ENCODE data around the gene ANKS4B. TPM values are rescaled to one million over a fixed set of nuclear protein-coding genes. Genes with fewer than 3 reads are reported as not detected.

ANKS4B gene
- total and polyA plus RNA-seq, 2 experiments from 2014 or later: 0.07 TPM; not detected in 1

- DNase-seq (ENCODE audit: low spot score) (no peak), ATAC-seq (no peak)
- Mint-ChIP-seq H3K4me3 (no peak overlapping the region), H3K4me1 (no peaks in the 10 kb centered on the region), H3K27ac (no peak overlapping the region), H3K36me3 (ENCODE audit: low read depth) (no peaks in the 10 kb centered on the region), H3K9me3 (no peaks in the 10 kb centered on the region), H3K27me3 (ENCODE audit: insufficient read depth, low read depth, poor library complexity) (peaks cover 5% of the 10 kb centered on the region)
- Histone ChIP-seq H3K79me2 (replicated peaks; ENCODE audit: insufficient read depth) (no peaks in the 10 kb centered on the region), H3K4me2 (no peak overlapping the region), H3K4me1 (ENCODE audit: insufficient read depth) (no peaks in the 10 kb centered on the region), H3K4me3 (no peak overlapping the region), H2AFZ (no peak overlapping the region), H3K27me3 (ENCODE audit: insufficient read depth) (no peaks in the 10 kb centered on the region), H4K20me1 (replicated peaks; ENCODE audit: insufficient read depth) (no peaks in the 10 kb centered on the region), H3K36me3 (ENCODE audit: insufficient read depth) (no peaks in the 10 kb centered on the region), H3K27ac (ENCODE audit: low read depth) (no peak overlapping the region), H3F3A (replicated peaks; ENCODE audit: low read depth) (no peaks in the 10 kb centered on the region), H3K9me2 (ENCODE audit: insufficient read depth) (peaks cover 8% of the 10 kb centered on the region; the same call in 1 of the 2 replicates)
- TF ChIP-seq ZNF462 (CRISPR knock-in tag; IDR thresholded peaks at IDR 0.05) (no peak), ZNF331 (CRISPR knock-in tag; IDR thresholded peaks at IDR 0.05; ENCODE audit: low read depth) (no peak), ETS1 (IDR thresholded peaks at IDR 0.05) (no peak), EZH2 (IDR thresholded peaks at IDR 0.05; ENCODE audit: low read depth, unreplicated experiment) (no peak), CTCF (conservative IDR thresholded peaks at IDR 0.05; ENCODE audit: low read depth in 2 of 2) (no peak), REST (IDR thresholded peaks at IDR 0.05; ENCODE audit: unreplicated experiment) (no peak), EZH2phosphoT487 (IDR thresholded peaks at IDR 0.05; ENCODE audit: unreplicated experiment) (no peak), JUNB (IDR thresholded peaks at IDR 0.05; ENCODE audit: unreplicated experiment) (no peak), NANOG (IDR thresholded peaks at IDR 0.05; ENCODE audit: borderline replicate concordance) (no peak), ZNF114 (CRISPR knock-in tag; IDR thresholded peaks at IDR 0.05) (no peak), CREB1 (CRISPR knock-in tag; IDR thresholded peaks at IDR 0.05; ENCODE audit: low read depth) (no peak), POLR2AphosphoS5 (IDR thresholded peaks at IDR 0.05; ENCODE audit: low read depth) (no peak), STAT1 (IDR thresholded peaks at IDR 0.05; ENCODE audit: unreplicated experiment) (no peak)
Observed at GRCh38 chr16:21194771-21195301, 38.7 kb upstream of the ANKS4B start.

Measured in GM23338 (cell line).